Adrenal gland (tissue), 5 donors: ENCODE measurements around the gene TJP2.

Source experiments
- CTCF ChIP-seq, 6 experiments: fragments of 450-650 bp in 4 of 6; fragments of 200-600 bp in 2 of 6; sonication (generic) in 1 of 6; IDR thresholded peaks; 1 replicate in 5 of 6; 2 replicates in 1 of 6; pipeline versions ENCODE4 v1.5.1 to v1.8.0; 2016 to 2021; ENCODE audit warnings: antibody characterized with exemption in 6 of 6, mild to moderate bottlenecking in 2 of 6, moderate library complexity in 1 of 6
- POLR2A ChIP-seq, 2 donors: fragments of 450-650 bp; IDR thresholded peaks; one replicate each; pipeline ENCODE4 v1.6.1; 2017; ENCODE audit warnings: antibody characterized with exemption in 2 of 2, mild to moderate bottlenecking in 2 of 2, moderate library complexity in 1 of 2
- donor health status: DM: no; HTN: no; CAD: no.

GRCh38 chr9:69158471-69158870 lies 15.6 kb upstream of the TJP2 start:
- TF ChIP-seq CTCF (IDR thresholded peaks at IDR 0.05) (no peak), POLR2A (IDR thresholded peaks at IDR 0.05) (no peak)
